K562 (cell line): Measurements from ENCODE around the gene EPHB6. TPM values are rescaled to one million over a fixed set of nuclear protein-coding genes. Genes with fewer than 3 reads are reported as not detected.

Experiments used
- CSDE1 ChIP-seq, 2 experiments: fragments of 450-650 bp; IDR thresholded peaks; 2 replicates each; pipeline ENCODE4 v1.6.1; 2016; ENCODE audit warnings: mild to moderate bottlenecking in 1 of 2
- EHMT2 ChIP-seq: fragments of 450-650 bp; IDR thresholded peaks from 2 replicates; pipeline ENCODE4 v1.6.1; 2018; ENCODE audit warnings: antibody characterized with exemption
- HDAC1 ChIP-seq, 2 experiments: fragments of 450-650 bp; IDR thresholded peaks; 2 replicates each; pipeline ENCODE4 v1.6.1; 2016 to 2017; ENCODE audit warnings: inconsistent platforms in 1 of 2, mild to moderate bottlenecking in 1 of 2, moderate library complexity in 1 of 2
- KDM1A ChIP-seq, 2 experiments: fragments of 450-650 bp; IDR thresholded peaks; 2 replicates each; pipeline ENCODE4 v1.6.1; 2016; ENCODE audit warnings: mild to moderate bottlenecking in 2 of 2
- MAFG ChIP-seq: fragments of 450-650 bp; conservative IDR thresholded peaks from 2 replicates; pipeline ENCODE4 v1.6.1; 2016; ENCODE audit warnings: missing genetic modification characterization, missing compliant biosample characterization
- MEIS2 ChIP-seq: fragments of 450-650 bp; IDR thresholded peaks from 2 replicates; pipeline ENCODE4 v1.6.1; 2014; ENCODE audit warnings: mild to moderate bottlenecking; ENCODE audit not compliant: partially characterized antibody
- NFIC ChIP-seq: fragments of 450-650 bp; IDR thresholded peaks from 2 replicates; pipeline ENCODE4 v1.6.1; 2017; ENCODE audit warnings: mild to moderate bottlenecking, inconsistent platforms
- PATZ1 ChIP-seq: fragments of 250-450 bp; sonication (Bioruptor Pico); IDR thresholded peaks from 2 replicates; pipeline ENCODE4 v1.5.0; 2020; ENCODE audit warnings: mild to moderate bottlenecking, borderline replicate concordance
- PHF21A ChIP-seq: fragments of 450-650 bp; IDR thresholded peaks from 2 replicates; pipeline ENCODE4 v1.6.1; 2017; ENCODE audit warnings: low read depth, borderline replicate concordance
- RBFOX2 ChIP-seq: fragments of 200-400 bp; formaldehyde crosslinking; IDR thresholded peaks from 2 replicates; pipeline ENCODE4 v1.6.1; 2017; ENCODE audit warnings: low read depth, mild to moderate bottlenecking, low read length, moderate library complexity
- TEAD4 ChIP-seq, 2 experiments: sonication (generic) in 1 of 2; formaldehyde crosslinking in 1 of 2; IDR thresholded peaks; 2 replicates each; pipeline versions ENCODE4 v1.6.1 to v1.8.0; 2012 to 2022; ENCODE audit warnings: borderline replicate concordance in 1 of 2, inconsistent platforms in 1 of 2, low read length in 1 of 2, mild to moderate bottlenecking in 1 of 2, missing genetic modification reagents in 1 of 2
- ZBTB26 ChIP-seq: fragments of 450-650 bp; formaldehyde crosslinking; IDR thresholded peaks from 2 replicates; pipeline ENCODE4 v1.4.0; 2022; ENCODE audit warnings: missing genetic modification characterization
- ZC3H11A ChIP-seq: IDR thresholded peaks from 2 replicates; pipeline ENCODE4 v1.6.1; 2012; ENCODE audit warnings: low read depth, low read length, improper control_type of control experiment
- ZNF766 ChIP-seq: fragments of 200-800 bp; sonication (Bioruptor generic); conservative IDR thresholded peaks from 2 replicates; pipeline ENCODE4 v1.6.1; 2016; ENCODE audit warnings: missing genetic modification characterization, missing compliant biosample characterization
- polyA plus RNA-seq, 8 experiments: library from polyadenylated mRNA; depleted of rRNA in 4 of 8; stranded (reverse) in 5 of 8; unstranded in 3 of 8; fragments of >200 nt; fragmentation: Nextera tagmentation in 2 of 8; fragmentation: Illumina TruSeq in 1 of 8; extraction: Ambion mirVana in 2 of 8; extraction: Trizol in 1 of 8; gene quantifications; 2 replicates each; pipeline versions ENCODE4 v1.2.1 to v1.2.3, GENCODE V29; 2011 to 2014; ENCODE audit warnings: inconsistent platforms in 1 of 8, missing spikeins in 1 of 8
- total RNA-seq, 7 experiments: library from RNA; depleted of rRNA in 6 of 7; stranded (reverse); fragments of >200 nt in 6 of 7; fragmentation: Illumina TruSeq in 2 of 7; extraction: Trizol in 2 of 7; gene quantifications; 2 replicates each; pipeline versions ENCODE4 v1.2.1 to v1.2.3, GENCODE V29; 2011 to 2021; ENCODE audit warnings: low replicate concordance in 1 of 7

Gene EPHB6
- total and polyA plus RNA-seq, 9 of the 15 experiments (the other 6 are each of a cell fraction or from before 2014, with no cell fraction given) = 1.4 to 123 (median 7.6) TPM

- TF ChIP-seq PATZ1 (no peak), PHF21A (no peak), CSDE1 (IDR thresholded peaks at IDR 0.05) (no peak), MAFG (tag) (0 out of 2 replicates have a peak, but pooled peaks have one; percentile 9), HDAC1 (IDR thresholded peaks at IDR 0.05) (0 out of 4 replicates have a peak, but pooled peaks of 1 of the 2 experiments have one; percentile 23), NFIC (peak; percentile 30; the same call in 1 of the 2 replicates), MEIS2 (peak; percentile 41), EHMT2 (no peak), KDM1A (IDR thresholded peaks at IDR 0.05) (peak; percentile 59 to 80), ZBTB26 (CRISPR knock-in tag) (no peak), ZNF766 (CRISPR knock-in tag) (no peak), TEAD4 (IDR thresholded peaks at IDR 0.05; ENCODE audit: low read length) (peak; percentile 90), TEAD4 (CRISPR knock-in tag; IDR thresholded peaks at IDR 0.05; ENCODE audit: borderline replicate concordance) (no peak), RBFOX2 (no peak), ZC3H11A (no peak)
- TF ChIP-seq, all 486 proteins: peak for 31
Observed at GRCh38 chr7:142842251-142842766, 12.6 kb upstream of the EPHB6 start (continued).
